Prostate gland (tissue), 2 donors: Measurements from ENCODE around the gene ANKFY1.

Source experiments
- CTCF ChIP-seq, 4 experiments: fragments of 200-600 bp in 2 of 4; fragments of 450-650 bp in 2 of 4; sonication (generic) in 2 of 4; IDR thresholded peaks; 1 replicate in 3 of 4; 2 replicates in 1 of 4; pipeline ENCODE4 v1.5.1; 2016 to 2019; ENCODE audit warnings: antibody characterized with exemption in 4 of 4, mild to moderate bottlenecking in 2 of 4, moderate library complexity in 2 of 4
- POLR2A ChIP-seq: fragments of 450-650 bp; IDR thresholded peaks from one replicate; pipeline ENCODE4 v1.6.1; 2016; ENCODE audit warnings: antibody characterized with exemption, mild to moderate bottlenecking
- POLR2AphosphoS5 ChIP-seq: sonication (generic); formaldehyde crosslinking; IDR thresholded peaks from one replicate; pipeline ENCODE4 v1.6.1; 2017; ENCODE audit warnings: antibody characterized with exemption

GRCh38 chr17:4140125-4140524 lies 123.7 kb downstream of the ANKFY1 start:
- TF ChIP-seq CTCF (IDR thresholded peaks at IDR 0.05): no peak
- TF ChIP-seq POLR2A: no peak
- no peak for TF ChIP-seq POLR2AphosphoS5
